ENCODE results near the gene NPSR1.

Gene NPSR1

GRCh38 chr7:34837316-34837715 lies 179.3 kb downstream of the NPSR1 start:
- Histone ChIP-seq H3K27me3 (ENCODE audit: control insufficient read depth in 1 of 2, insufficient read depth in 1 of 2, low read length in 2 of 2) (peaks cover 0 to 27% of the 10 kb centered on the region in 2 experiments), H4K91ac (ENCODE audit: low read length) (no peak overlapping the region), H2BK120ac (ENCODE audit: low read depth, low read length) (no peak overlapping the region), H4K8ac (ENCODE audit: low read length) (no peak overlapping the region), H2AFZ (ENCODE audit: low read depth, low read length) (no peak overlapping the region), H3K4me2 (ENCODE audit: low read length, poor library complexity, severe bottlenecking) (no peak overlapping the region), H2BK5ac (ENCODE audit: low read depth, low read length, poor library complexity, severe bottlenecking) (no peak overlapping the region), H3K18ac (ENCODE audit: low read depth in 1 of 2, low read length in 2 of 2) (no peak overlapping the region), H3K36me3 (ENCODE audit: control insufficient read depth in 1 of 2, insufficient read depth in 2 of 2, low read depth in 1 of 2, low read length in 2 of 2) (no peaks in the 10 kb centered on the region), H2BK15ac (ENCODE audit: low read depth, poor library complexity, severe bottlenecking) (no peak overlapping the region), H3K4me3 (ENCODE audit: insufficient read depth in 1 of 2, low read depth in 1 of 2, low read length in 2 of 2) (no peak overlapping the region), H3K9ac (ENCODE audit: low read length) (no peak overlapping the region), H3K27ac (ENCODE audit: low read length, poor library complexity, severe bottlenecking) (no peak overlapping the region), H3K4me1 (ENCODE audit: control insufficient read depth, insufficient read depth, low read depth, low read length) (peaks cover 4% of the 10 kb centered on the region), H2BK12ac (ENCODE audit: low read length in 2 of 2) (no peak overlapping the region), H2AK5ac (ENCODE audit: low read length, severe bottlenecking) (no peak overlapping the region), H3K79me1 (replicated peaks; ENCODE audit: low read length, poor library complexity, severe bottlenecking) (no peaks in the 10 kb centered on the region), H3K23ac (ENCODE audit: low read length in 2 of 2) (no peak overlapping the region), H3K4ac (ENCODE audit: low read depth in 1 of 2, low read length in 2 of 2) (no peak overlapping the region), H3K14ac (ENCODE audit: low read length in 2 of 2) (no peak overlapping the region), H3K9me3 (ENCODE audit: control insufficient read depth, low read length) (no peaks in the 10 kb centered on the region)
- no peak for DNase-seq
- 64% methylated on average over 2 of the region's 2 CpGs for WGBS

GRCh38 chr7:34837801-34838201 lies 179.8 kb downstream of the NPSR1 start:
- Histone ChIP-seq H3K79me1 (replicated peaks; ENCODE audit: low read length, poor library complexity, severe bottlenecking) (no peaks in the 10 kb centered on the region), H2BK120ac (ENCODE audit: low read depth, low read length) (no peak overlapping the region), H3K27ac (ENCODE audit: low read length, poor library complexity, severe bottlenecking) (no peak overlapping the region), H3K4me2 (ENCODE audit: low read length, poor library complexity, severe bottlenecking) (no peak overlapping the region), H3K9ac (ENCODE audit: low read length) (no peak overlapping the region), H3K23ac (ENCODE audit: low read length in 2 of 2) (peak overlapping the region in 1 of 2 experiments; percentile 66), H4K91ac (ENCODE audit: low read length) (peak overlapping the region; percentile 29), H3K14ac (ENCODE audit: low read length in 2 of 2) (peak overlapping the region in 1 of 2 experiments; percentile 19), H3K4me1 (ENCODE audit: control insufficient read depth, insufficient read depth, low read depth, low read length) (peaks cover 4% of the 10 kb centered on the region), H3K18ac (ENCODE audit: low read depth in 1 of 2, low read length in 2 of 2) (peak overlapping the region in 1 of 2 experiments; percentile 13), H3K36me3 (ENCODE audit: control insufficient read depth in 1 of 2, insufficient read depth in 2 of 2, low read depth in 1 of 2, low read length in 2 of 2) (no peaks in the 10 kb centered on the region), H2AFZ (ENCODE audit: low read depth, low read length) (no peak overlapping the region), H2BK15ac (ENCODE audit: low read depth, poor library complexity, severe bottlenecking) (peak overlapping the region; percentile 5), H3K9me3 (ENCODE audit: control insufficient read depth, low read length) (no peaks in the 10 kb centered on the region), H4K8ac (ENCODE audit: low read length) (no peak overlapping the region), H2AK5ac (ENCODE audit: low read length, severe bottlenecking) (no peak overlapping the region), H3K4ac (ENCODE audit: low read depth in 1 of 2, low read length in 2 of 2) (no peak overlapping the region), H2BK12ac (ENCODE audit: low read length in 2 of 2) (no peak overlapping the region), H3K27me3 (ENCODE audit: control insufficient read depth in 1 of 2, insufficient read depth in 1 of 2, low read length in 2 of 2) (peaks cover 0 to 27% of the 10 kb centered on the region in 2 experiments), H2BK5ac (ENCODE audit: low read depth, low read length, poor library complexity, severe bottlenecking) (no peak overlapping the region), H3K4me3 (ENCODE audit: insufficient read depth in 1 of 2, low read depth in 1 of 2, low read length in 2 of 2) (no peak overlapping the region)
- DNase-seq: no peak
- whole genome bisulfite sequencing: 32% methylated on average over 2 of the region's 2 CpGs

- H2BK12ac ChIP-seq (ENCODE audit: low read length in 2 of 2): no peak overlapping the region
- no peak overlapping the region for H3K4me2 ChIP-seq (ENCODE audit: low read length, poor library complexity, severe bottlenecking)
These were observed 180.3 kb downstream of the NPSR1 start for GRCh38 chr7:34838329-34838728.

GRCh38 chr7:34839645-34840044 lies 181.6 kb downstream of the NPSR1 start:
- Histone ChIP-seq H3K4me3 (ENCODE audit: insufficient read depth in 1 of 2, low read depth in 1 of 2, low read length in 2 of 2) (no peak overlapping the region), H3K79me1 (replicated peaks; ENCODE audit: low read length, poor library complexity, severe bottlenecking) (no peaks in the 10 kb centered on the region), H2BK12ac (ENCODE audit: low read length in 2 of 2) (no peak overlapping the region), H4K8ac (ENCODE audit: low read length) (no peak overlapping the region), H2BK15ac (ENCODE audit: low read depth, poor library complexity, severe bottlenecking) (no peak overlapping the region), H2AK5ac (ENCODE audit: low read length, severe bottlenecking) (no peak overlapping the region), H4K91ac (ENCODE audit: low read length) (no peak overlapping the region), H3K14ac (ENCODE audit: low read length in 2 of 2) (no peak overlapping the region), H3K23ac (ENCODE audit: low read length in 2 of 2) (no peak overlapping the region), H3K4me1 (ENCODE audit: control insufficient read depth, insufficient read depth, low read depth, low read length) (peaks cover 4% of the 10 kb centered on the region), H2AFZ (ENCODE audit: low read depth, low read length) (no peak overlapping the region), H3K18ac (ENCODE audit: low read depth in 1 of 2, low read length in 2 of 2) (no peak overlapping the region), H3K36me3 (ENCODE audit: control insufficient read depth in 1 of 2, insufficient read depth in 2 of 2, low read depth in 1 of 2, low read length in 2 of 2) (no peaks in the 10 kb centered on the region), H3K9ac (ENCODE audit: low read length) (no peak overlapping the region), H3K4me2 (ENCODE audit: low read length, poor library complexity, severe bottlenecking) (no peak overlapping the region), H3K27me3 (ENCODE audit: control insufficient read depth in 1 of 2, insufficient read depth in 1 of 2, low read length in 2 of 2) (peaks cover 0 to 26% of the 10 kb centered on the region in 2 experiments), H3K27ac (ENCODE audit: low read length, poor library complexity, severe bottlenecking) (no peak overlapping the region), H3K4ac (ENCODE audit: low read depth in 1 of 2, low read length in 2 of 2) (no peak overlapping the region), H2BK120ac (ENCODE audit: low read depth, low read length) (no peak overlapping the region), H2BK5ac (ENCODE audit: low read depth, low read length, poor library complexity, severe bottlenecking) (no peak overlapping the region), H3K9me3 (ENCODE audit: control insufficient read depth, low read length) (no peaks in the 10 kb centered on the region)
- DNase-seq: no peak
- 83% methylated on average over 3 of the region's 3 CpGs for WGBS

More at GRCh38 chr7:34838329-34838728, 180.3 kb downstream of the NPSR1 start:
- Histone ChIP-seq H3K4ac (ENCODE audit: low read depth in 1 of 2, low read length in 2 of 2) (no peak overlapping the region), H2BK15ac (ENCODE audit: low read depth, poor library complexity, severe bottlenecking) (no peak overlapping the region), H3K9ac (ENCODE audit: low read length) (no peak overlapping the region), H3K9me3 (ENCODE audit: control insufficient read depth, low read length) (no peaks in the 10 kb centered on the region), H3K79me1 (replicated peaks; ENCODE audit: low read length, poor library complexity, severe bottlenecking) (no peaks in the 10 kb centered on the region), H2AK5ac (ENCODE audit: low read length, severe bottlenecking) (no peak overlapping the region), H3K14ac (ENCODE audit: low read length in 2 of 2) (no peak overlapping the region), H2BK120ac (ENCODE audit: low read depth, low read length) (no peak overlapping the region), H3K36me3 (ENCODE audit: control insufficient read depth in 1 of 2, insufficient read depth in 2 of 2, low read depth in 1 of 2, low read length in 2 of 2) (no peaks in the 10 kb centered on the region), H2BK5ac (ENCODE audit: low read depth, low read length, poor library complexity, severe bottlenecking) (no peak overlapping the region), H4K91ac (ENCODE audit: low read length) (no peak overlapping the region), H3K18ac (ENCODE audit: low read depth in 1 of 2, low read length in 2 of 2) (no peak overlapping the region), H4K8ac (ENCODE audit: low read length) (no peak overlapping the region), H2AFZ (ENCODE audit: low read depth, low read length) (no peak overlapping the region), H3K4me1 (ENCODE audit: control insufficient read depth, insufficient read depth, low read depth, low read length) (peaks cover 4% of the 10 kb centered on the region), H3K4me3 (ENCODE audit: insufficient read depth in 1 of 2, low read depth in 1 of 2, low read length in 2 of 2) (no peak overlapping the region), H3K27me3 (ENCODE audit: control insufficient read depth in 1 of 2, insufficient read depth in 1 of 2, low read length in 2 of 2) (peaks cover 0 to 27% of the 10 kb centered on the region in 2 experiments), H3K27ac (ENCODE audit: low read length, poor library complexity, severe bottlenecking) (no peak overlapping the region), H3K23ac (ENCODE audit: low read length in 2 of 2) (no peak overlapping the region)
- no peak for DNase-seq
- WGBS: 84% methylated on average over 4 of the region's 5 CpGs
